Neutrophil (primary cell): ENCODE results near the gene MYL5.
"Not testable (repeated sequence)": the region's sequence is repeated elsewhere in the genome, so short reads cannot be mapped to it uniquely, and the experiment has no call there.

Experiments
- H3K27ac ChIP-seq: fragments of 200-600 bp; sonication (generic); 2 replicates; pipeline ENCODE4 v1.5.1; 2016; ENCODE audit warnings: mild to moderate bottlenecking, moderate library complexity
- H3K27me3 ChIP-seq: fragments of 200-600 bp; sonication (generic); 2 replicates; pipeline ENCODE4 v1.6.0; 2016; ENCODE audit warnings: mild to moderate bottlenecking
- H3K36me3 ChIP-seq: fragments of 200-600 bp; sonication (generic); 2 replicates; pipeline ENCODE4 v1.5.1; 2017
- H3K4me1 ChIP-seq, 2 experiments: fragments of 200-600 bp in 1 of 2; sonication (generic) in 1 of 2; 1 replicate in 1 of 2; 2 replicates in 1 of 2; pipeline versions ENCODE4 v1.5.1 to v1.6.1; 2013 to 2016; ENCODE audit warnings: low read depth in 1 of 2, low read length in 1 of 2, mild to moderate bottlenecking in 1 of 2, moderate library complexity in 1 of 2; ENCODE audit not compliant: control insufficient read depth in 1 of 2, insufficient read depth in 1 of 2
- H3K4me3 ChIP-seq, 2 experiments: fragments of 200-600 bp in 1 of 2; sonication (generic) in 1 of 2; 1 replicate in 1 of 2; 2 replicates in 1 of 2; pipeline ENCODE4 v1.5.1; 2013 to 2016; ENCODE audit warnings: low read depth in 1 of 2, low read length in 1 of 2, mild to moderate bottlenecking in 1 of 2, moderate library complexity in 1 of 2
- H3K9me3 ChIP-seq: fragments of 200-600 bp; sonication (generic); 2 replicates; pipeline ENCODE4 v1.5.1; 2016
- CTCF ChIP-seq: fragments of 200-600 bp; sonication (generic); IDR thresholded peaks from 2 replicates; pipeline ENCODE4 v1.5.1; 2016; ENCODE audit warnings: antibody characterized with exemption

The MYL5 gene

GRCh38 chr4:665751-666435 lies 8.4 kb upstream of the MYL5 start:
- Histone ChIP-seq H3K27me3 (no peaks in the 10 kb centered on the region), H3K4me1 (peaks cover 4 to 10% of the 10 kb centered on the region in 2 experiments), H3K4me3 (no peak overlapping the region), H3K36me3 (peaks cover 6% of the 10 kb centered on the region), H3K27ac (no peak overlapping the region), H3K9me3 (no peaks in the 10 kb centered on the region)
- no peak for TF ChIP-seq CTCF

- no peaks in the 10 kb centered on the region for H3K9me3 ChIP-seq
- no peak overlapping the region for H3K4me3 ChIP-seq
- H3K36me3 ChIP-seq, result peaks cover 11% of the 10 kb centered on the region
- TF ChIP-seq CTCF, result no peak
- H3K27me3 ChIP-seq, result no peaks in the 10 kb centered on the region
- H3K4me1 ChIP-seq, result peaks cover 4 to 10% of the 10 kb centered on the region in 2 experiments
- no peak overlapping the region for H3K27ac ChIP-seq
Observed at GRCh38 chr4:666436-666810, 7.9 kb upstream of the MYL5 start.

GRCh38 chr4:666822-667544 lies 7.4 kb upstream of the MYL5 start:
- H3K9me3 ChIP-seq, result no peaks in the 10 kb centered on the region
- H3K4me1 ChIP-seq, result peaks cover 4 to 10% of the 10 kb centered on the region in 2 experiments
- H3K27me3 ChIP-seq, result no peaks in the 10 kb centered on the region
- no peak overlapping the region for H3K27ac ChIP-seq
- H3K4me3 ChIP-seq, result no peak overlapping the region
- TF ChIP-seq CTCF, result no peak
- peaks cover 17% of the 10 kb centered on the region for H3K36me3 ChIP-seq

GRCh38 chr4:667545-667925 lies 6.8 kb upstream of the MYL5 start:
- Histone ChIP-seq H3K36me3 (peaks cover 20% of the 10 kb centered on the region), H3K4me1 (peaks cover 4 to 10% of the 10 kb centered on the region in 2 experiments), H3K9me3 (no peaks in the 10 kb centered on the region), H3K27ac (no peak overlapping the region), H3K27me3 (no peaks in the 10 kb centered on the region), H3K4me3 (no peak overlapping the region)
- TF ChIP-seq CTCF, result no peak

GRCh38 chr4:668219-668618 lies 6.1 kb upstream of the MYL5 start:
- not testable (repeated sequence) for H3K27ac ChIP-seq, H3K9me3 ChIP-seq, H3K4me3 ChIP-seq, H3K27me3 ChIP-seq
- Histone ChIP-seq H3K36me3 (peaks cover 20% of the 10 kb centered on the region), H3K4me1 (peaks cover 4 to 10% of the 10 kb centered on the region in 2 experiments)

- not testable (repeated sequence) for H3K27me3 ChIP-seq, H3K4me3 ChIP-seq, H3K9me3 ChIP-seq, H3K27ac ChIP-seq
- H3K36me3 ChIP-seq, result peaks cover 20% of the 10 kb centered on the region
- peaks cover 10 to 12% of the 10 kb centered on the region in 2 experiments for H3K4me1 ChIP-seq
Observed at GRCh38 chr4:669806-670559, 4.4 kb upstream of the MYL5 start.
